NCI-H2081 treated with DMSO at 0.1 percent for 48 hours (cell line): Measurements from ENCODE around the gene IL1B.
"Not testable (repeated sequence)": the region's sequence is repeated elsewhere in the genome, so short reads cannot be mapped to it uniquely, and the experiment has no call there.

ENCODE experiments used
- DNase-seq: peaks from one replicate; lab custom pipeline; 2025; lab: John Stamatoyannopoulos, UW

Gene IL1B

GRCh38 chr2:112849956-112850355 lies 13.4 kb upstream of the IL1B start:
- no peak for DNase-seq

- DNase-seq: no peak
These were observed 12.3 kb upstream of the IL1B start for GRCh38 chr2:112848833-112849232.

GRCh38 chr2:112846031-112846430 lies 9.5 kb upstream of the IL1B start:
- DNase-seq: no peak

GRCh38 chr2:112843836-112844235 lies 7.3 kb upstream of the IL1B start:
- no peak for DNase-seq

GRCh38 chr2:112843288-112843687 lies 6.7 kb upstream of the IL1B start:
- DNase-seq: no peak

- DNase-seq: no peak
These were observed 4.9 kb upstream of the IL1B start for GRCh38 chr2:112841295-112842044.

- no peak for DNase-seq
These were observed 3.5 kb upstream of the IL1B start for GRCh38 chr2:112840068-112840445.

- no peak for DNase-seq
These were observed 3.0 kb upstream of the IL1B start for GRCh38 chr2:112839407-112840067.

GRCh38 chr2:112836163-112836560 lies 417 bp downstream of the IL1B start:
- DNase-seq: no peak

- DNase-seq: no peak
These were observed 930 bp downstream of the IL1B start for GRCh38 chr2:112835536-112836162.

GRCh38 chr2:112835061-112835501 lies 1.5 kb downstream of the IL1B start:
- DNase-seq: no peak

- no peak for DNase-seq
These were observed 2.1 kb downstream of the IL1B start for GRCh38 chr2:112834396-112835037.

GRCh38 chr2:112833976-112834375 lies 2.6 kb downstream of the IL1B start:
- DNase-seq: no peak

GRCh38 chr2:112833639-112833931 lies 3.0 kb downstream of the IL1B start:
- not testable (repeated sequence) for DNase-seq

GRCh38 chr2:112832841-112833638 lies 3.5 kb downstream of the IL1B start:
- DNase-seq: no peak

- no peak for DNase-seq
These were observed 4.4 kb downstream of the IL1B start for GRCh38 chr2:112831946-112832840.

GRCh38 chr2:112831513-112831845 lies 5.1 kb downstream of the IL1B start:
- DNase-seq: no peak

GRCh38 chr2:112830682-112831512 lies 5.7 kb downstream of the IL1B start:
- no peak for DNase-seq

GRCh38 chr2:112829961-112830681 lies 6.5 kb downstream of the IL1B start:
- no peak for DNase-seq
